ENCODE data around the gene GBE1.

Gene GBE1

DNA sequence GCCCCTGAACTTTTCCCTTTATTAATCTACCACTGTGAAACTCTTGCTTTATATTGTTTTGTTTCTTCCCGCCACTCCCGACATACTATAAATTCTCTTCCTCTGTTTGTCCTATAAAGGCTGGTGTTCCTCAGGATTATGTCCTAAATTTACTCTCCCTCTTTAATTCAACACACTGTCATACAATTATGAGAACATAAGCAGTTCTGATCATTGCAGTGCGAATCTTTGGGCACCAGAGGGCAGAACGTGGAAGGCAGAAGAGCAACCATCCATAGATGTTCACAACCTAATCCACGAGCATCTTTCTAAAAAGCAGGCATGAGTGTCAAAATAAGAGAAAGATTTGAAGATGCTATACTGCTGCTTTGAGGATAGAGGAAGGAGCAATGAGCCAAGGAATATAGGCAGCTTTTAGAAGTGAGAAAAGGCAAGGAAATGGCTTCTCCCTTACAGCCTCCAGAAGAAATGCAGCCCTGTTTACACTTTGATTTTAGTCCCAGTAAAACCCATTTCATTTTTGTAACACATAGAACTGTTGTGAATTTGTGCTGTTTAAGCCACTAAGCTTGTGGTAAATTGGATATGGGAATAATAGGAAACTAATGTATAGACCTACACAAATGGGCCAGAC lies 179.4 kb downstream of the GBE1 start:
- peak; percentile 39 for DNase-seq (ENCODE audit: low read depth)
- no peak overlapping the region for H3K4me3 ChIP-seq (ENCODE audit: low read depth, low read length)
- TF ChIP-seq MYC (IDR thresholded peaks at IDR 0.05; ENCODE audit: low read depth, low read length) = no peak
- TF ChIP-seq CTCF (IDR thresholded peaks at IDR 0.05; ENCODE audit: low read depth, low read length) = peak; percentile 47

DNA sequence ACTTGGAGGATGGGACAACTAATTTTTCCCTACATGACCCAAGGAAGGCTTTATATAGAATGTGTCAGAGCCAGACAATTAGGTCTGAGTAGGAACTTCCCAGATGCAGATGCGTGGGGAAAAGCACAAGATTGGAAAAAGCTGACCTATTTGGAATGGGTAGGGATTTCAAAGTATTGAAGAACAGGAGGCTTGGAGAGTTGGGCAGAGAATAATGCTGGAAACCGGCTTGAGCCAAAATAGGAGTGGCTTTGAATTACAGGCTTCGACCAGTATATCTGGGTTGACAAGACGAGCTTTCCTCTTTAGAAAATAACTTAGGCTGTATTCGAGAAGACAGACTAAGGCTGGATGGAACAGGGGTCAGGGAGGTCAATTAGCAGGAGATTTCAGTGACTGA lies 181.1 kb downstream of the GBE1 start:
- H3K4me3 ChIP-seq (ENCODE audit: low read depth, low read length) = no peak overlapping the region
- TF ChIP-seq, protein P1, sequence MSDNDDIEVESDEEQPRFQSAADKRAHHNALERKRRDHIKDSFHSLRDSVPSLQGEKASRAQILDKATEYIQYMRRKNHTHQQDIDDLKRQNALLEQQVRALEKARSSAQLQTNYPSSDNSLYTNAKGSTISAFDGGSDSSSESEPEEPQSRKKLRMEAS (IDR thresholded peaks at IDR 0.05; ENCODE audit: low read depth, low read length) = no peak
- no peak for TF ChIP-seq MYC (IDR thresholded peaks at IDR 0.05; ENCODE audit: low read depth, low read length)
- DNase-seq (ENCODE audit: low read depth) = no peak

DNA sequence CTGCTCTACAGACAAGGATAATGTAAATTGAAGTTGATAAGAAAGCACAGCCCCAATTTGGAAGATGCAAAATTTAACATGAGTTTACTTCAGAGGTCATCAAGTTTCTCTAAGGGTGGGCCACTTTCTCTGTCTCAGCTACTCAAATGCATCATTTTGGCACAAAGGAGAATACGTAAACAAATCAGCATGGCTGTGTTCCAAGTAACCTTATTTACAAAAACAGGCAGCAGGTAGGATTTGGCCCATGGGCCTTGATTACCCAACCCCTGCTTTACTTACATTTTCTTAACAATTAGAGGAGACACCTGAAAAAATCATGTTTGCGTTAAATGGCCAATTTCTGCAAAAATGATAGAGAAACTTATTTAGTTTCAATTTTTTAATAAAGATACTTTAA lies 181.7 kb downstream of the GBE1 start:
- no peak overlapping the region for H3K4me3 ChIP-seq (ENCODE audit: low read depth, low read length)

DNA sequence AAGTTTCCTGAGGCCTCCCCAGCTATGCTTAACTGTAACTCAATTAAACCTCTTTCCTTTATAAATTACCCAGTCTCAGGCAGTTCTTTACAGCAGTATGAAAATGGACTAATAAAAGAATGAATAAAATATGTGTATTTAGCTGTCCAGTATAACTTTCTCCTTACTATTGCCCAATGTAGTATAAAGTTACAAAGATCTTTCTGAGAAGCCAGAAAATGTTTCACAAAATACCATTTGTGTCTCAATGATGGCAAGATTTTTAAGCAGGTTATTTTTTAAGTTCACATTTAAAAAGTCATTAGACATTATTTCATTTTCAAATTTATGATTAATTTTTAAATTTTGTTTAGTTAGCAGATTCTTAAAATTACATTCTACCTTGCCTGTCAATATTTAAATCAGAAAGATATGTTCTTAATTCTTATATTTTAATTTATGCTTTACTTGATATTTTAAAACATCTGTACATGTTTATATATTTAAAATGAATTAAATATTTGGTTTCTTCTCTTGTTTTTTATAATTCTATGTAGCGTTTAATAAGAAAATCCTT lies 189.2 kb downstream of the GBE1 start:
- H3K4me3 ChIP-seq (ENCODE audit: low read depth, low read length) = no peak overlapping the region
- TF ChIP-seq MYC (IDR thresholded peaks at IDR 0.05; ENCODE audit: low read depth, low read length) (no peak), CTCF (IDR thresholded peaks at IDR 0.05; ENCODE audit: low read depth, low read length) (no peak), POLR2A (IDR thresholded peaks at IDR 0.05; ENCODE audit: extremely low read depth, insufficient read length) (no peak)
- TF ChIP-seq, protein P1 (IDR thresholded peaks at IDR 0.05; ENCODE audit: low read depth, low read length) = no peak
- DNase-seq (ENCODE audit: low read depth) = no peak

More for the DNA sequence above, 181.7 kb downstream of the GBE1 start:
- DNase-seq (ENCODE audit: low read depth) = no peak
- no peak for TF ChIP-seq MYC (IDR thresholded peaks at IDR 0.05; ENCODE audit: low read depth, low read length)
- no peak for TF ChIP-seq POLR2A (IDR thresholded peaks at IDR 0.05; ENCODE audit: extremely low read depth, insufficient read length)
- TF ChIP-seq, protein P1 (IDR thresholded peaks at IDR 0.05; ENCODE audit: low read depth, low read length) = no peak
- no peak for TF ChIP-seq CTCF (IDR thresholded peaks at IDR 0.05; ENCODE audit: low read depth, low read length)

GRCh38 chr3:81568378-81568777 lies 193.1 kb downstream of the GBE1 start:
- TF ChIP-seq POLR2A (IDR thresholded peaks at IDR 0.05; ENCODE audit: extremely low read depth, insufficient read length) (no peak), CTCF (IDR thresholded peaks at IDR 0.05; ENCODE audit: low read depth, low read length) (no peak), MYC (IDR thresholded peaks at IDR 0.05; ENCODE audit: low read depth, low read length) (no peak)
- TF ChIP-seq, protein P1 (IDR thresholded peaks at IDR 0.05; ENCODE audit: low read depth, low read length) = no peak
- DNase-seq (ENCODE audit: low read depth) = no peak
- H3K4me3 ChIP-seq (ENCODE audit: low read depth, low read length) = no peak overlapping the region

DNA sequence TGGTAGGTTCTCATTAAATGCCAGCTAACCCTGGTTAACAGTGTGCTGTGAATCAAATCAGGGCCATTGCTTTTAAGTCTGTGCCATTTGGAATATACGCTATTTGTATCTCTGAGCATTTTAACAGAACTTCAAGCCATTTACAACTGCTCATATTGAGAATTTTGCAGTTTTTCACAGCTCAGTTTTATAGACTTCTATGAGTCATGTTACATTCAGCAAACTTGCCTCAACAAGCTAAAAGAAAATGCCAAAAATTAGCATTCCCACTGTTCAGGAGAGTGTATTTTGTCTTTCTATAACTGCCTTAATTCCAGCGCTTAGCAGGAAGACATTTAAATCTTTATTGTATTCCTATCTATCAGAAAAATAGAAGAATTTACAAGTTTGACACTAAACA lies 196.4 kb downstream of the GBE1 start:
- TF ChIP-seq, protein P1 (IDR thresholded peaks at IDR 0.05; ENCODE audit: low read depth, low read length) = no peak
- TF ChIP-seq MYC (IDR thresholded peaks at IDR 0.05; ENCODE audit: low read depth, low read length) = no peak
- no peak for TF ChIP-seq POLR2A (IDR thresholded peaks at IDR 0.05; ENCODE audit: extremely low read depth, insufficient read length)
- no peak for TF ChIP-seq CTCF (IDR thresholded peaks at IDR 0.05; ENCODE audit: low read depth, low read length)
- no peak overlapping the region for H3K4me3 ChIP-seq (ENCODE audit: low read depth, low read length)
- DNase-seq (ENCODE audit: low read depth) = no peak

Measured in NB4 (cell line).